HL-60 (cell line): Measurements from ENCODE around the gene MYH14.

ENCODE experiments used
- DNase-seq, 2 experiments: peaks; one replicate each; pipeline ENCODE4 v3.0.0-alpha.2; 2010 to 2020; ENCODE audit warnings: low read depth in 1 of 2, low spot score in 1 of 2
- H3K27ac ChIP-seq: fragments of 250-450 bp; sonication (Bioruptor Pico); replicated peaks from 2 replicates; pipeline ENCODE4 v1.5.1; 2020; ENCODE audit warnings: mild to moderate bottlenecking, moderate library complexity
- H3K27me3 ChIP-seq: fragments of 250-450 bp; sonication (Bioruptor Pico); 2 replicates; pipeline ENCODE4 v1.5.1; 2021; ENCODE audit warnings: mild to moderate bottlenecking, moderate library complexity; ENCODE audit not compliant: insufficient read depth, poor library complexity, severe bottlenecking
- H3K4me3 ChIP-seq: replicated peaks from 2 replicates; pipeline ENCODE4 v1.5.1; 2011; ENCODE audit warnings: mild to moderate bottlenecking, control low read depth, low read length; ENCODE audit not compliant: insufficient read depth
- CTCF ChIP-seq: IDR thresholded peaks from one replicate; pipeline ENCODE4 v1.5.1; 2011; ENCODE audit warnings: low read length, control low read depth, inconsistent platforms; ENCODE audit not compliant: insufficient read depth
- GABPA ChIP-seq: IDR thresholded peaks from 2 replicates; pipeline ENCODE4 v1.6.1; 2012; ENCODE audit warnings: low read depth
- POLR2AphosphoS5 ChIP-seq: IDR thresholded peaks from 2 replicates; pipeline ENCODE4 v1.6.1; 2012; ENCODE audit warnings: low read depth
- REST ChIP-seq: IDR thresholded peaks from 2 replicates; pipeline ENCODE4 v1.6.1; 2012; ENCODE audit warnings: low read depth; ENCODE audit not compliant: insufficient replicate concordance
- SPI1 ChIP-seq: IDR thresholded peaks from 2 replicates; pipeline ENCODE4 v1.6.1; 2012; ENCODE audit warnings: low read depth, mild to moderate bottlenecking, borderline replicate concordance

Gene MYH14

GRCh38 chr19:50318438-50318837, 115.0 kb downstream of the MYH14 start:
- Histone ChIP-seq H3K27me3 (peaks cover 16% of the 10 kb centered on the region), H3K27ac (no peak overlapping the region), H3K4me3 (no peak overlapping the region)
- no peak for DNase-seq
- TF ChIP-seq REST: no peak
- TF ChIP-seq POLR2AphosphoS5: no peak
- no peak for TF ChIP-seq SPI1
- TF ChIP-seq CTCF: no peak
- TF ChIP-seq GABPA: no peak

GRCh38 chr19:50319156-50319555, 115.7 kb downstream of the MYH14 start:
- DNase-seq: no peak
- no peak overlapping the region for H3K27ac ChIP-seq
- no peak for TF ChIP-seq GABPA
- TF ChIP-seq SPI1: no peak
- no peak for TF ChIP-seq CTCF
- TF ChIP-seq POLR2AphosphoS5: no peak
- no peak for TF ChIP-seq REST
- peaks cover 14% of the 10 kb centered on the region for H3K27me3 ChIP-seq
- H3K4me3 ChIP-seq: no peak overlapping the region

GRCh38 chr19:50320051-50320450, 116.6 kb downstream of the MYH14 start:
- no peak overlapping the region for H3K4me3 ChIP-seq
- no peak overlapping the region for H3K27ac ChIP-seq
- DNase-seq: no peak
- H3K27me3 ChIP-seq: peaks cover 5% of the 10 kb centered on the region
- TF ChIP-seq GABPA (no peak), REST (no peak), CTCF (no peak), POLR2AphosphoS5 (no peak), SPI1 (no peak)
